ENCODE measurements around the gene OCA2.

OCA2 gene

GRCh38 chr15:28025413-28025812, 73.7 kb downstream of the OCA2 start:
- TF ChIP-seq CTCF (IDR thresholded peaks at IDR 0.05; ENCODE audit: low read depth, low read length), result no peak
- no peak for DNase-seq (ENCODE audit: low read depth in 2 of 2)
- H3K4me3 ChIP-seq (replicated peaks in 1 of 2; ENCODE audit: low read depth in 2 of 2, low read length in 2 of 2), result no peak overlapping the region

- TF ChIP-seq CTCF (IDR thresholded peaks at IDR 0.05; ENCODE audit: low read depth, low read length), result no peak
- DNase-seq (ENCODE audit: low read depth in 2 of 2), result no peak
Measured at GRCh38 chr15:28024889-28025250, 74.2 kb downstream of the OCA2 start.

GRCh38 chr15:28023933-28024888, 74.9 kb downstream of the OCA2 start:
- TF ChIP-seq CTCF (IDR thresholded peaks at IDR 0.05; ENCODE audit: low read depth, low read length), result no peak
- no peak overlapping the region for H3K4me3 ChIP-seq (replicated peaks in 1 of 2; ENCODE audit: low read depth in 2 of 2, low read length in 2 of 2)
- DNase-seq (ENCODE audit: low read depth in 2 of 2), result no peak

More at GRCh38 chr15:28024889-28025250, 74.2 kb downstream of the OCA2 start:
- no peak overlapping the region for H3K4me3 ChIP-seq (replicated peaks in 1 of 2; ENCODE audit: low read depth in 2 of 2, low read length in 2 of 2)

- no peak for DNase-seq (ENCODE audit: low read depth in 2 of 2)
- no peak for TF ChIP-seq CTCF (IDR thresholded peaks at IDR 0.05; ENCODE audit: low read depth, low read length)
- no peak overlapping the region for H3K4me3 ChIP-seq (replicated peaks in 1 of 2; ENCODE audit: low read depth in 2 of 2, low read length in 2 of 2)
Measured at GRCh38 chr15:28023422-28023821, 75.7 kb downstream of the OCA2 start.

GRCh38 chr15:28022961-28023360, 76.2 kb downstream of the OCA2 start:
- no peak for DNase-seq (ENCODE audit: low read depth in 2 of 2)
- no peak for TF ChIP-seq CTCF (IDR thresholded peaks at IDR 0.05; ENCODE audit: low read depth, low read length)
- H3K4me3 ChIP-seq (replicated peaks in 1 of 2; ENCODE audit: low read depth in 2 of 2, low read length in 2 of 2), result no peak overlapping the region

GRCh38 chr15:28022181-28022580, 76.9 kb downstream of the OCA2 start:
- no peak for DNase-seq (ENCODE audit: low read depth in 2 of 2)
- no peak overlapping the region for H3K4me3 ChIP-seq (replicated peaks in 1 of 2; ENCODE audit: low read depth in 2 of 2, low read length in 2 of 2)
- no peak for TF ChIP-seq CTCF (IDR thresholded peaks at IDR 0.05; ENCODE audit: low read depth, low read length)

Data from cardiac fibroblast (primary cell).